ENCODE data around the gene PRR36.
A peak's percentile ranks its signal among the peaks of the same experiment; 100 is the strongest.
"Not testable (repeated sequence)": the region's sequence is repeated elsewhere in the genome, so short reads cannot be mapped to it uniquely, and the experiment has no call there.

PRR36 gene

DNA sequence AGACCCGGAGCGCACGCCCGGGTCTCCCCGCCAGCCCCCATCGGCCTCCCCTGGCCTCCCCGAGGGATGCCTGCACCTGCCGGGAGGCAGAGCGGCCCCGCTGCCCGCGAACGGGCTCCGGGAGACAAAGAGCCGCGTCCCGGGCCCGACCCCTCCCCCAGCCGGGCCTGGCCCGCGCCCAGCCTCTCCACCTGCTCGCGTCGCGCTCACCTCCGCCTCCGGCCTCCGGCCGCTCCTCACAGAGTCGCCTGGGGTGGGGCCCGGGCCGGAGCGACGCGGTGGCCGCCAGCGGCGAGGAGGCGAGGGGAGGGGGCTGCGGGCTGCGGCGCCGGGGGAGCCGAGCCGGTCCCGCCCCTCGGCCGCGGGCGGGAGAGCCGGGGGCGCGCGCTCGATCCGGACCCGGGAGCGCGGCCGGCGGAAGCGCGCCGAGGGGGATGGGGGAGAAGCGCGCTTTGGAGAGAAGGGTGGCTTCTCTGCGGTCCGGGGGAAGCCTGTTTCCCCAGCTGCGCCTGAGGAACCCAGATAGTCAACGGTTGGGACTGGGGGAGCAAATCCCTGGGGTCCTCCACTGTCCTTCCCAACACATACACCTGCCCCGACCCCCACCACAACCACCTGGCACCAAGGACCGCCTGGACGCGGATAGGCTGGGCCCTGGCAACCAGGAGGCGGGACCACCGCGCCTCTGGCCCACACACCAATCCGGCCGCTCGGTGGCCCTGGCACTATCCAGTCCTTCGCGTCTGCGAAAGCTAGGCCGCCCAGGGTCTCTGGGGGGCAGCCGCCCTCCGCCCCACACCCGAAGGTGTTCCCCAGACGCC lies at the start of gene PRR36:
TSS of gene PRR36 (minus strand) at position 315 of the 821 bp plus-strand sequence. CDS start 701 bp downstream, outside the sequence.
- DNase-seq (ENCODE audit: low read depth, low spot score) = peak; percentile 78

DNA sequence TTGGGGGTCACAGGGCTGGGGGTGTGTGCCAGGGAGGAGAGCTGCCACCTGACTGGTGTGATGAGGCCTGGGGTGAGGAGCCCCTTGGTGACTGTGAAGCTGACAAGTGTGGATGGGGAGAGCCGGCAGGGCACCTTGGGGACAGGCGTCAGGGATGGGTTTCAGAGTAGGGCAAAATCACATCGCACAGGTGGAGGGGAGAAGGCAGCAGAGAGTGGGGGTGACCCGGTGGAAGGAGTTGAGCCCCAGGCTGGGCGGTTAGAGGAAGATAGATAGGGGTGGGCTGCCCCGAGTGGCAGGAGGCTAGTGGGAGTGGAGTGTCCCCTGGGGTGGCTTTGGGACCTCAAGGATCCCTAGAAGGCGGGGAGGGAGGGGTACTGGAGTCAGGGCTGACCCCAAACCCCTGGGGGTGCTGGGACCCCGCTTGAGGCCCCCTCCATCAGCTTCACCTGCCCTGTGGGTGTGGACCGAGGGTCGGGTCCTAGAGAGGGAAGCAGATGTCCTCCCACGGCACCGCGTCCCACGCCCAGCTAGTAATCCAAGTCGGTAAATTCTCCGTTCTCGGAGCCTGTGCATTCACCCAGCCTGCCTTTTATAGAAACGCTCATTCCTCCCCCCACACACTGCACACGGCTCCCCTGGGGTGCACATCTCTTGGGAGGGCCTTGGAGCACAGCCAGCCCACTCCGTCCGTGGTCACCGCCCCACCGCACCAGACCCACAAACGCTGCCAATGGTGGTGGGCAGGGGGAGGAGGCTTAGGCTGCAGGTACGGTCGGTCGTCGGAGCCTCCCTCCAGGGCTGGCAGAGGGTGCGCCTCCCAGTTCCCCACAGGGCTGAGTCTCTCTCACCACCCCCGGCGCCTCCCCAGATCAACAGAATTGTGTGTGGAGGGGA lies 49.4 kb upstream of the PRR36 start:
- no peak for DNase-seq (ENCODE audit: low read depth, low spot score)

DNA sequence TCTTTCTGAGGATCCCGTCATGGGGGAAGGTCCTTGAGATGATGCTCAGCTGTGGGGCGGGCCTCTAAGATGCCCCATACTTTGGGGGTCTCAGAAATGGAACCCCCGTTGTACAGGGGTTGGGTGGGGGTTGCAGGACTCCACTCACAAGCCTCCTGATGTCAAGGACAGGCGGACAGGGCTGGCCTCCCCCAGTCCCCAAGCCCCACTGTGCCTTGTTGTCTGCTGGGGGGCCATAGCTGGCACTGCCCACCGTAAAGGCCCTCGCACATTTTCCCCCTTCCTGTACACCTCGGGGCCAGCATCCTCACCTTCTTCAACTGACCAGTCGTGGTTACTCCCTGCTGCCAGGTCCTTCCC lies 48.6 kb upstream of the PRR36 start:
- no peak for DNase-seq (ENCODE audit: low read depth, low spot score)

DNA sequence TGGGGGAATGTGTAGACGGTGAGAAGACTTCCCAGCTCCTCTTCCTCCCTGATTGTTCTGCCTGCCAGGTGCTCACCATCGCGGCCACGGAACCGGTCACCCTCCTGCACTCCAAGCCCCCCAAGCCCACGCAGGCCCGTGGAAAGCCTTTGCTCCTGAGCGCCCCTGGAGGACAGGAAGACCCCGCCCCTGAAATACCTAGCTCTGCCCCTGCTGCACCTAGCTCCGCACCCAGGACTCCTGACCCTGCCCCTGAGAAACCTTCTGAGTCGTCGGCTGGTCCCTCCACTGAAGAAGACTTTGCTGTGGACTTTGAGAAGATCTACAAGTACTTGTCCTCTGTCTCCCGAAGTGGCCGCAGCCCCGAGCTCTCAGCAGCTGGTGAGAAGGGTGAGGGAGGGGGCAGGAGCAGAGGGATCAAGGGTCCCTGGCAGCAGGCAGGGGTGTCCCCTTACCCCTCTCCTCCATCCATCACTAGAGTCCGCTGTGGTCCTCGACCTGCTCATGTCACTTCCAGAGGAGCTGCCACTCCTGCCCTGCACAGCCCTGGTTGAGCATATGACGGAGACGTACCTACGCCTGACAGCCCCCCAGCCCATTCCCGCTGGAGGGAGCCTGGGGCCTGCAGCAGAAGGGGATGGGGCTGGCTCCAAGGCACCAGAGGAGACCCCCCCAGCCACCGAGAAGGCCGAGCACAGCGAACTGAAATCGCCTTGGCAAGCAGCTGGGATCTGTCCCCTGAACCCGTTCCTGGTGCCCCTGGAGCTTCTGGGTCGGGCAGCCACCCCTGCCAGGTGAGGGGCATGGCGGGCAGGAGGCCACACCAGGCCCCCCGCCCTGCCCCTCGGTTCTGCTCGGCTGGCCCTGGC lies 48.0 kb upstream of the PRR36 start:
- DNase-seq (ENCODE audit: low read depth, low spot score) = no peak

DNA sequence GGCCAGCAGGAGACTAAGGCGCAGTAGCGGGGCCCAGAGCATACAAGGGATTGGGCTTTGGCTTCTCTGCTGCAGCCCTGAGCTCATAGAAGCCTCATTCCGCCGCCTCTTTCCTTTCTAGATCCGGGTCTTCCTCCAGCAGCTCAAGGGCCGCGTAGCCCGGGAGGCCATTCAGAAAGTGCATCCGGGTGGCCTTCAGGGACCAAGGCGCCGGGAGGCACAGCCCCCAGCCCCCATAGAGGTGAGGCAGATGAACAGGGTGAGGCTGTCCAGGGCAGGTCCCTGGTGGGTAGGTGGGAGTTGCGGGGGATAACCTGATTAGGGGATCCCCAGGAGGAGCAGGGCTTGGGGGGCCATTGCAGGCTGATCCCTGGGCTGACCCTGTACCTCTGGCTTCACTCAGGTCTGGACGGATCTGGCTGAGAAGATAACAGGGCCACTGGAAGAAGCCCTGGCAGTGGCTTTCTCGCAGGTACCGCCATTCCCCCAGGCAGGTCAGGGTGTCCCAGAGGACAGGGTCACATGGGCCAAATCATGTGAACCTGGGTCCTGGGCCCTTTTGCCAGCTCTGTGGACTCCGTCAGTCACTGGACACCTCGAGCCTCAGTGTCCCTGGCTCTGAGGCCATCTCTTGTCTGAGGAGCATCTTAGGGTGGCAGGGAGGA lies 47.2 kb upstream of the PRR36 start:
- no peak for DNase-seq (ENCODE audit: low read depth, low spot score)

DNA sequence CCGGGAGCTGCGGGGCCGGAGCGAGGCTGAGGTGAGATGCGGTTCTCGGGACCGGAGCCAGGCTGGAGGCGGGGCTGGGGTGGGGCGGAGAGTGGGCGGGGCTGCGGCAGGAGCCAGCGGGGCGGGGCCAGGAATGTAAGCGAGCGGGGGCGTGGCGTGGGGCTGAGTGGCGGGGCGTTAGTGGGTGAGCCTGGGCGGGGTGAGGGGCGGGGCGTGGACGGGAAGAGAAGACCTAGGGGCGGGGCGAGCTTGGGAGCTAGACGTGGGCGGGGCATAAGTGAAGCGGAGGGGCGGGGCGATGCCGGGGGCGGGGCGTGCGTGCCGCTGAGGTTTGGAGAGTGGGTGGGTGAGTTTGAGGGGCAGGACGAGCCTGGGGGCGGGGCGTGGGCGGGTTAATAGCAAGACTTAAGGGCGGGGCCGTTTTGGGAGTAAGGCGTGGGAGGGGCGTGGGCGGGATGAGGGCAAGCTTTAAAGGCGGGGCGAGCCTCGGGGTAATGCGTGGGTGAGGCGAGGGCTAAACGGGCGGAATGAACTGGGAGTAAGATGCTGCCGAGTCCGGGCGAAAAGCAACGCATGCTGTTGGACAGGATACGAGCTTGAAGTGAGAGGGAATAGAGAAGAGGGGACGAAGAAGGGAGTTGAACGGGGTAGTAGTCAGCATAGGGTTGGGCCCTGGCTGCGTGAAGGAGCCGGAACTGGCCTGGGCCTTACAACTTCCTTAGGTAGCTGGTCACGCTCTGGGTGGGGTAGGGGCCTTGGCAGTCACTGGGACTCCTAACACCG lies 46.5 kb upstream of the PRR36 start:
- DNase-seq (ENCODE audit: low read depth, low spot score) = peak; percentile 99

DNA sequence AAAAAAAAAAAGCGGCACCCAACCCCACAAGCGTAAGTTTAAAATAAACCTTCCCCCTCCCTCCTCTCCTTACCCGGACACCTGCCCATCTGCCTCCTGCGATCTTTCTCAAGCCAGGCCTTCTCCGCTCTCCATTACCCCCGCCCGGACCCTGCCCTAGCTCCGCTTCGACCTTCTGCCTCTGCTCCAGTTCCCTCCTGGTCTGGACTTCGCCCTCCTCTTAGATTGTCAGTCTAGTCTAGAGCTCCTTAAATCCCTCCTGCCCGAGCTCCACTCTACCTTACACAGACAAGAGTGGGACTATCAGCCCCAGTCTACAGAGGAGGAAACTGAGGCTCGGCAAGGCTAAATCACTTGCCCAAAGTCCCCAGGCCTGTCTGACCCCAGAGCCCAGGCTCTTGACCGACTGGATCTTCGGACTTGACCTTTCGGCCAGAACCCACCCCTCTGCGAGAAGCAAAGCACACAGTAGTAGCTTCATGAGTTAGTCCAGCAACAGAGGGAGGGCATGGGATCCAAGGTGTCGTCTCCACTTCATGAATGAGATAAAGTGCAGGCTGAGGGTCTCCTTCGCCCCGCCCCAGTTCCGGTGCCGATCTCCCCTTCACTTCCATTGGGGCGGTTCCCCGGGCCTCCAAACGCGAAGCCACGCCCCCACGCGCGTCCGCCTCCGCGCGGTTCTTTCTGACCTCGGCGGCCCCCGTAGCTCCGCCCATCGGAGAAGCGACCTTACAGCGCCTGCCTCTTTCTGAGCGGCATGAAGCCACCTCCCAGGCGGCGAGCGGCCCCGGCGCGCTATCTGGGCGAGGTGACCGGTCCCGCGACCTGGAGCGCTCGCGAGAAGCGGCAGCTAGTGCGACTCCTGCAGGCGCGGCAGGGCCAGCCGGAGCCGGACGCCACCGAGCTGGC lies 45.7 kb upstream of the PRR36 start, which contains the start of gene SNAPC2:
TSS of gene SNAPC2 (plus strand) at position 729 of the 909 bp plus-strand sequence. CDS start at position 758, 29 bp downstream.
- DNase-seq (ENCODE audit: low read depth, low spot score) = peak; percentile 98

DNA sequence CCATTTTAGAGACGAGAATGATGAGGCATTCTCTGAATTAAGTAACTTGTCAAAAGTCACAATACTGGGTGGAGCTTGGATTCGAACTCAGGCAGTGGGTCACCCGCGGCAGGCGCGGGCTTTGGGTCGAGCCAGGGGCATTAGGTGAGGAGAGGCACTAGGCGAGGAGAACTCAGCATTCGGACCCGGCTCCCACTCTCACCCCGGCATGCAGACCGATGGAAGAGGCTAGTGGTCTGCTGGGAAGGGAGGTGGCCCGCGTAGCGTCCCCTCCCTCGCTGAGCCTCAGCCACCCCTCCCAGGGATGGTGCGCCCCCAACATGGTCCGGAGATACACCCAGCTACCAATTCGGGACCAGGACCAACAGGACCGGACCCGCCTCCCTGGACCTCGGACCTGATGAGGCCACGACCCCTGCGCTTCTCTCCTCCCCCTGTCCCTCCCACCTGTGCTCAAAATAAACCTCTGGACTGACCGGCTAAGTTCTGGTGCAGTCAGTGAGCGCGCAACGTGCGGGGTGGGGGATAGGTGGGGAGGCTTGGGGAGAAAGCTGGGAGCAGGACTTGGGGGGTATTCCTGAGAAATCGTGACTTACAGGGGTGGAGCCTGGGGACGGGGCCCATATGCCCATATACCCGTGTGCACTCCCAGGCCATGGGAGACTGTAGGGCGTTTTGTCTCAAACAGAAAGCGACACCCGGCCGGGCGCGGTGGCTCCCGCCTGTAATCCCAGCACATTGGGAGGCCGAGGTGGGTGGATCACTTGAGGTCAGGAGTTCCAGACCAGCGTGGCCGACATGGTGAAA lies 44.6 kb upstream of the PRR36 start:
- DNase-seq (ENCODE audit: low read depth, low spot score) = no peak

DNA sequence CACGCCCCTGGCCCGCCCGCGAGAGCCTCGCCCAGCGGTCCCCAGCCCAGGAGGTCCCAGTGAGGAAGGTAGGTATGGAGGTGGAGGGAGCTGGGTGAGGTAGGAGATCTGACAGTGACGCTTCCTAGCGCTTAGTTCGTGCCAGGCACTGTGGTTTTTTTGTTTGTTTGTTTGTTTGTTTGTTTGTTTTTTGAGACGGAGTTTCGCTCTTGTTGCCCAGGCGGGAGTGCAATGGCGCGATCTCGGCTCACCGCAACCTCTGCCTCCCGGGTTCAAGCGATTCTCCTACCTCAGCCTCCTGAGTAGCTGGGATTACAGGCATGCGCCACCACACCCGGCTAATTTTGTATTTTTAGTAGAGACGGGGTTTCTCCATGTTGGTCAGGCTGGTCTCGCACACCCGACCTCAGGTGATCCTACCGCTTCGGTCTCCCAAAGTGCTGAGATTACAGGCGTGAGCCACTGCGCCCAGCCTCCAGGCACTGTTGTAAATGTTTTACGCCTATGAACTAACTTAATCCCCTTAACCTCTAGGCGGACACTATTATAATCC lies 43.9 kb upstream of the PRR36 start:
- not testable (repeated sequence) for DNase-seq (ENCODE audit: low read depth, low spot score)

DNA sequence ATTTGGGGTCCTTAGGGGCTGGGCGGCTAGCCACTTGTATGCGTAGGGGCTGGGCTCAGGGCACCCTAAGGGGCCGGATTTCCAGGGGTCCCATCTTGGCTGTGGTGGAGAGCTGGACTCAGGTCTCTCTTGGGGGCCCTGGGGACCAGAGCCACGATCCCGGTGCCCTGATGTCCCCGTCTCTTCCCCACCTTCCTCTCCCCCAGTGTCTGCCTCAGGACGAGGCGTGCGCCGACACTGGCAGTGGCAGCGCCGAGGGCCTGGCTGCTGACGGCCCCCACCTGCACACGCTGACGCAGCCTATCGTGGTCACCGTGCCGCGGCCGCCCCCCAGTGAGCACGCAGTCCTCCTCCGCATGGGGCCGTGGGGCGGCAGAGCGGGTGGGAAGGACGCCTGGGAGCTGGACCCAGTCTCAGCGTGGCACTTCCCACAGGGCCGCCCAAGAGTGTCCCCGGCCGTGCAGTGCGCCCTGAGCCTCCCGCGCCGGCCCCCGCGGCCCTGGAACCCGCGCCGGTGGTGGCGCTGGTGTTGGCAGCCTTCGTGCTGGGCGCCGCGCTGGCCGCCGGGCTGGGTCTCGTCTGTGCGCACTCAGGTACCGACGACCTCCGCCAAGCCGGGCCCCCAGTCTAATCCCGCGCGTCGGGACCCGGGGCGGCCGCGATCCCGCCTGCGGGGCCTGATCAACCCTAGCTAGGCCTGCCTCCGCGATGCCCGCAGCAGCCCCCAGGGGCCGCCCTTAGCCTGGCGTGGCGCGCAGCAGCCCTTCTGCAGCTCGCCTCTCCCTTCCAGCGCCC lies 43.3 kb upstream of the PRR36 start:
- DNase-seq (ENCODE audit: low read depth, low spot score) = peak; percentile 82

DNA sequence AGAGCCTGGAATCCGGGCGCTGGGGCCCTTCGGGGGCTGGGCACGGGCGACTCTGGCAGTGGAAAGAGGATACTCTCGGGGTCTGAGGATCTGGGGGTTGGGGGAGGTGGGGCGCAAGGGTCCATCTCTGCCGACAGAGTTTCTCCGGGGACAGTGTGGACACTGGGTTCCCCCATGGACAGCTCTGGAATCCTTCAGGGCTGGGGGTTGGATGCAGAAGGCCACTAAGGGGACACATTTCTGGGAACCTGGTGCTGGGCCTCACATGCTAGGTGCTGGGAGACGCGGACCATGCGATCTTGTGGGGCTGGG lies 42.7 kb upstream of the PRR36 start:
- DNase-seq (ENCODE audit: low read depth, low spot score) = no peak

DNA sequence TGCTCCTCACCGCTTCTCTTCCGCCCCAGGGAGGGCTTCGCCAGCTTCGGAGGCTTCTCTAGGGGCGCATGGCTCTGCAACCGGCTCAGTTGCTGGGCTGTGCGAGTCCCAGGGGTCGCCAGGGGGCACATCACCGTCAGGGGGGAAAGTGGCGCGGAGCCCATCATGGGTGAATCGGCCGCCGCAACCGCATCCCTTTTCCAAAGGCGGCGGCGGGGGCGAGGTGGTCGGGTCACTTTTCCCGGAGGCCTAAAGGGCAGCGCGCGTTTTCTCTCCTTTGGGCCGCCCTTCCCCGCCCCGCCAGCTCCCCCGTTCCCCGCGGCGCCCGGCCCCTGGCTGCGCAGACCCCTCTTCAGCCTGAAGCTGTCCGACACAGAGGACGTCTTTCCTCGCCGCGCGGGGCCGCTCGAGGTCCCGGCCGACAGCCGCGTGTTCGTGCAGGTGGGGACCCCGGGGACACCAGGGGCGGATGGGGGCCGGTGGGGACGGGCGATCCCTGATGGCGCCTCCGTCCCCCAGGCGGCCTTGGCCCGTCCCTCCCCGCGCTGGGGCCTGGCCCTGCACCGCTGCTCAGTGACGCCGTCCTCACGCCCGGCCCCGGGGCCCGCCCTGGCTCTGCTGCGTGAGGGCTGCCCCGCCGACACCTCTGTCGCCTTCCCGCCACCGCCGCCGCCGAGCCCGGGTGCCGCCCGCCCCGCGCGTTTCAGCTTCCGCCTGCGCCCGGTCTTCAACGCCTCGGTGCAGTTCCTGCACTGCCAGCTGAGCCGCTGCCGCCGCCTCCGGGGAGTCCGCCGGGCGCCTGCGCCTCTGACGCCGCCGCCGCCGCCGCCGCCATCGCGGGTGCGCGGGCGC lies 42.1 kb upstream of the PRR36 start:
- DNase-seq (ENCODE audit: low read depth, low spot score) = no peak

DNA sequence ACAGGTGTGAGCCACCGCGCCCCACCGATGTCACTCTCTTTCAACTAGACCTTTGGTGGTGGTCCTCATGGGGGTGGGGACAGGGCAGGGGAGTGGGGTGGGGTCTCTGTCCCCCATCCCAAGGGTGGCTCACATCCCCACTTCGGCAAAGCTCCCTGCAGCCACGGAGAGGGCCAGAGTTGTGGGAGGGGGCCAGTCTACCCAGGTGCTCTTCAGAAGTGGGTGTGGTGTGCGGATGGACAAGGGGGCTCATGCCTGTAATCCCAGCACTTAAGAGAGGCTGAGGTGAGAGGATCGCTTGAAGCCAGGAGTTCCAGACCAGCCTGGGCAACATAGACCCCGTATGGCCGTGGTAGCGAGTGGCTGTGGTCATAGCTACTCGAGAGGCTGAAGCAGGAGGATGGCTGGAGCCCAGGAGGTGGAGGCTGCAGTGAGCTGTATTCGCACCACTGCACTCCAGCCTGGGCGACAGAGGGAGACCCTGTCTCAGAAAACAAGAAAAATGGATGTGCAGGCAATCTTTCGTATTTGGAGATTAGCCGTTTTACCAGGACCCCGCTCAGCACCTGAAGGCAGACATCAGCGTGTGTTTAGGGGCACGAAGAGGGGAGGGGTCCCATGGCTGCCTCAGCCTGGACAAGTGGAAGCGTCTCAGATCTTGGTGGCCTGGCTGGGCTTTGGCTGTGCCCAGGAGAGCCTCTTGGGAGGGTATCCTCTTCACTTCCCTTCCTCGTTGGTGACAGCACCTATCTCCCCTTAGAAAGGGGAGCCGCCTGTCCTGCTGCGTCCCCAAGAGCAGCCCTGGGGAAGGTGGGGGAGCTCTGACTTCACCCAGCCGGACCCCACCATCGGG lies 41.3 kb upstream of the PRR36 start:
- DNase-seq (ENCODE audit: low read depth, low spot score) = no peak

DNA sequence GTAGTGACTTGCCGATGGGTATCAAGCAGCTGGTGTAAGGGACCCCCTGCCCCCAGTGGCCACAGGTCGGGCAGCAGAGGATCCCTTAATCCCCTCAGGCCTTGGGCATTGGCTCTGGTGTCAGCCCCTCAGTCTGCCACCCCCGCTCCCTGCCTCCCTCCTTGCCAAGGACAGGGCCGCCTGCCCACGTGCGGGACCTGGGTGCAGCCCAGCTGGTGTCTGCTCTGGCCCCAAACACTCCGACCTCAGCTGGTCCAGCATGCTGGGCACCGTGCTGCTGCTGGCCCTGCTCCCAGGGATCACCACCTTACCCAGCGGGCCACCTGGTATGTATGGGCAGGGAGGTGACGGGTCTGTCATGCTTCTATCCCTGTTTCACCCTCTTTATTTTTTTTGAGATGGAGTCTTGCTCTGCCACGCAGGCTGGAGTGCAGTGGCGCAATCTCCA lies 40.4 kb upstream of the PRR36 start, which contains the start of gene TGFBR3L:
TSS of gene TGFBR3L (plus strand) at position 233 of the 448 bp plus-strand sequence.
- no peak for DNase-seq (ENCODE audit: low read depth, low spot score)

DNA sequence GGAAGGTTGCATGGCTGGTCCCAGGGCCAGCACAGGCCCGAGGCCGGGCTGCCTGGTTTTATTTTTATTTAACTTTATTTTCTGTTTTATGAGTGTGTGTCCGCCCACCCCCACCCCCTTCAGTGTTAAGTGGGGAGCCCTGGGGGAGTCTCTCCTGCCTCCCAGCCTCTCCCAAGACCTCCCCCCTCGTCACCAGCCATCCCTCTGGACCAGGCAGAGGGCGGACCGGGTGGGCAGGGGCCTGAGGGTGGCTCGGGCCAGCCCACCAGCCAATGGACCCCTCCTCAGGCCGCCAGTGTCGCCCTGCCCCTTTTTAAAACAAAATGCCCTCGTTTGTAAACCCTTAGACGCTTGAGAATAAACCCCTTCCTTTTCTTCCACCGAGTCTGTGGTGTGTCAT lies 39.9 kb upstream of the PRR36 start:
- DNase-seq (ENCODE audit: low read depth, low spot score) = no peak
